ENCODE results near the gene CARS2. TPM values are rescaled to one million over a fixed set of nuclear protein-coding genes. Genes with fewer than 3 reads are reported as not detected.

CARS2 gene
- total and polyA plus RNA-seq, 2 of the 8 experiments (the other 6 are each of a cell fraction or from before 2014, with no cell fraction given), result 47.7 to 55.9 TPM

- no peak overlapping the region for H3K18ac ChIP-seq (ENCODE audit: extremely low read depth, low read length)
- no peak overlapping the region for H2BK12ac ChIP-seq (ENCODE audit: low read depth, low read length)
- no peak overlapping the region for H2BK20ac ChIP-seq (ENCODE audit: low read length)
- no peak overlapping the region for H3K27ac ChIP-seq (ENCODE audit: low read depth, low read length)
- H4K20me1 ChIP-seq (replicated peaks in 1 of 2; ENCODE audit: control insufficient read depth in 1 of 2, insufficient read depth in 2 of 2, low read length in 2 of 2), result peaks cover 6 to 21% of the 10 kb centered on the region in 2 experiments
- FAIRE-seq, result no peak
- no peak overlapping the region for H2BK120ac ChIP-seq (replicated peaks; ENCODE audit: low read depth, low read length)
- H3K27me3 ChIP-seq (replicated peaks in 1 of 4; ENCODE audit: control insufficient read depth in 3 of 4, extremely low read depth in 1 of 4, insufficient read depth in 3 of 4, low read length in 3 of 4), result no peaks in the 10 kb centered on the region
- ChIA-PET POLR2A (ENCODE audit: partially characterized antibody) (interaction anchor here (1.1 to 1.8 kb wide), 8 partner anchors 9 to 82 kb away, joined by 3 to 8 read pairs (median 4); partner anchors contain the start of gene NAXD), CTCF (ENCODE audit: partially characterized antibody) (interaction anchor here (0.7 to 3.9 kb wide), 19 partner anchors 8 to 278 kb away, joined by 3 to 23 read pairs (median 7); no protein-coding TSS in a partner anchor)
- no peak overlapping the region for H4K91ac ChIP-seq (replicated peaks; ENCODE audit: insufficient read length, low read length)
- no peak overlapping the region for H3K4me3 ChIP-seq (ENCODE audit: extremely low read depth in 1 of 4, insufficient read depth in 2 of 4, low read depth in 3 of 4, low read length in 4 of 4)
- 0 out of 2 replicates have a peak, but pooled peaks cover 2% of the 10 kb centered on the region for H3K79me1 ChIP-seq (ENCODE audit: low read depth, low read length)
- WGBS, 2 experiments (ENCODE audit: extremely low coverage in 1 of 2, insufficient coverage in 1 of 2, insufficient read length in 1 of 2, insufficient replicate concordance in 2 of 2, low coverage in 1 of 2, low lambda C conversion rate in 2 of 2, missing lambda C conversion rate in 1 of 2), result 89% methylated on average over 13 of the region's 15 CpGs; no CpG with 5 or more reads in 1 of the 2 experiments
- no peak overlapping the region for H3K4ac ChIP-seq (replicated peaks; ENCODE audit: insufficient read length, low read depth, low read length)
- H3K36me3 ChIP-seq (ENCODE audit: control insufficient read depth in 2 of 4, insufficient read depth in 4 of 4, low read length in 3 of 4), result peaks cover 2 to 14% (median 12%) of the 10 kb centered on the region in 4 experiments; a peak in 5 of 8 replicates
- no peak overlapping the region; the same call in 1 of the 2 replicates for H2AK5ac ChIP-seq (ENCODE audit: low read depth, low read length)
- H3K9me3 ChIP-seq (ENCODE audit: insufficient read depth in 2 of 2, low read depth in 1 of 2, low read length in 1 of 2), result no peaks in the 10 kb centered on the region
- TF ChIP-seq RFX5 (IDR thresholded peaks at IDR 0.05; ENCODE audit: borderline replicate concordance, low read depth, low read length), result no peak
- H3K4me1 ChIP-seq (replicated peaks in 1 of 4; ENCODE audit: control insufficient read depth in 3 of 4, insufficient read depth in 4 of 4, low read length in 3 of 4), result peaks cover 0 to 11% (median 7%) of the 10 kb centered on the region in 4 experiments; a peak in 5 of 7 replicates
- no peak overlapping the region for H2BK15ac ChIP-seq (ENCODE audit: low read length)
- no peak overlapping the region for H4K5ac ChIP-seq (ENCODE audit: insufficient read length, low read depth, low read length)
- no peak overlapping the region for H3K9ac ChIP-seq (replicated peaks in 1 of 4; ENCODE audit: extremely low read depth in 1 of 4, low read depth in 3 of 4, low read length in 3 of 4)
- H3K4me2 ChIP-seq (ENCODE audit: insufficient read depth in 1 of 2, low read depth in 2 of 2, low read length in 2 of 2), result no peak overlapping the region
- H3K79me2 ChIP-seq (ENCODE audit: control insufficient read depth in 1 of 2, insufficient read depth in 2 of 2, low read length in 2 of 2), result no peaks in the 10 kb centered on the region
- H3K14ac ChIP-seq (ENCODE audit: insufficient read length), result no peak overlapping the region
- peak overlapping the region; percentile 87 for H4K8ac ChIP-seq (ENCODE audit: extremely low read depth, insufficient read depth, low read length)
- no peak overlapping the region for H3K23ac ChIP-seq (ENCODE audit: insufficient read length)
- no peak for DNase-seq (ENCODE audit: low read depth in 1 of 2, low spot score in 2 of 2)
- H3K23me2 ChIP-seq (ENCODE audit: low read depth, low read length), result no peaks in the 10 kb centered on the region
- no peak overlapping the region for H2AFZ ChIP-seq (ENCODE audit: low read length)
- no peak overlapping the region for H2BK5ac ChIP-seq (ENCODE audit: low read depth, low read length)
- H3K56ac ChIP-seq (replicated peaks; ENCODE audit: insufficient read length, low read depth, low read length), result no peak overlapping the region
Measured at GRCh38 chr13:110645750-110646149, 60.2 kb downstream of the CARS2 start.

Data from H1 (cell line).